ENCODE results near the gene BBS7.

DNA sequence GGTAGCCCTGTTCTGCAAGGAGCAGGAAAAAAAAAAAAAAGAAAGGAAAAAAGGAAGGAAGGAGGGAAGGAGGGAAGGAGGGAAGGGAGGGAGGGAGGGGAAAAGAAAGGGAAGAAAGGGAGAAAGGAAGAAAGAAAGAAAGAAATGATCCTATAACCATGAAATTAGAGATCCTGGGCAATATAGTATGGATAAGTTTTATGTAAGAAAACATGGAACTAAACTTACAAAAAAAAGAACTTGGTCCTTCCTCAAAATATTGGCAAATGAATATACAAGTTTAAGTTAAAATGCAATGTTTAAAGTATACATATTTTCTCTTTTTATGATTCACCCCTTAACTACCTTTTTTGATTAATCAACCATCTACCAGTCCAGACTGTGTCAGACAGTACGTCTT lies 18.9 kb downstream of the BBS7 start:
- TF ChIP-seq CEBPB (IDR thresholded peaks at IDR 0.05): no peak
- no peak for TF ChIP-seq RFX5 (IDR thresholded peaks at IDR 0.05)
- TF ChIP-seq HOXA7 (CRISPR knock-in tag; IDR thresholded peaks at IDR 0.05): no peak
- TF ChIP-seq, protein P1, sequence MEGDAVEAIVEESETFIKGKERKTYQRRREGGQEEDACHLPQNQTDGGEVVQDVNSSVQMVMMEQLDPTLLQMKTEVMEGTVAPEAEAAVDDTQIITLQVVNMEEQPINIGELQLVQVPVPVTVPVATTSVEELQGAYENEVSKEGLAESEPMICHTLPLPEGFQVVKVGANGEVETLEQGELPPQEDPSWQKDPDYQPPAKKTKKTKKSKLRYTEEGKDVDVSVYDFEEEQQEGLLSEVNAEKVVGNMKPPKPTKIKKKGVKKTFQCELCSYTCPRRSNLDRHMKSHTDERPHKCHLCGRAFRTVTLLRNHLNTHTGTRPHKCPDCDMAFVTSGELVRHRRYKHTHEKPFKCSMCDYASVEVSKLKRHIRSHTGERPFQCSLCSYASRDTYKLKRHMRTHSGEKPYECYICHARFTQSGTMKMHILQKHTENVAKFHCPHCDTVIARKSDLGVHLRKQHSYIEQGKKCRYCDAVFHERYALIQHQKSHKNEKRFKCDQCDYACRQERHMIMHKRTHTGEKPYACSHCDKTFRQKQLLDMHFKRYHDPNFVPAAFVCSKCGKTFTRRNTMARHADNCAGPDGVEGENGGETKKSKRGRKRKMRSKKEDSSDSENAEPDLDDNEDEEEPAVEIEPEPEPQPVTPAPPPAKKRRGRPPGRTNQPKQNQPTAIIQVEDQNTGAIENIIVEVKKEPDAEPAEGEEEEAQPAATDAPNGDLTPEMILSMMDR (IDR thresholded peaks at IDR 0.05): no peak
- TF ChIP-seq SMC3 (IDR thresholded peaks at IDR 0.05): no peak
- TF ChIP-seq ZNF302 (CRISPR knock-in tag; IDR thresholded peaks at IDR 0.05): no peak
- no peak for TF ChIP-seq FOSB (CRISPR knock-in tag; IDR thresholded peaks at IDR 0.05)
